HepG2 (cell line): ENCODE results near the gene IL21R. TPM values are rescaled to one million over a fixed set of nuclear protein-coding genes. Genes with fewer than 3 reads are reported as not detected.

ENCODE experiments used
- ATAC-seq: fragments of 200-7000 bp; cut with Tn5 transposase; 3 replicates; pipeline ENCODE4 v1.9.1; 2020; ENCODE audit warnings: mild to moderate bottlenecking, moderate library complexity
- BruUV-seq: library from RNA; stranded (reverse); fragments of 400-500 nt; replicated peaks from 2 replicates; lab custom pipeline; 2021; lab: Mats Ljungman, UMichigan
- CTCF ChIA-PET: fragments of 300-600 bp; formaldehyde crosslinking; extraction: SDS; loops from one replicate; lab custom pipeline; 2021; ENCODE audit warnings: low total read pairs, inconsistent platforms, low intra/inter-chr PET ratio; lab: Yijun Ruan, JAX
- POLR2A ChIA-PET: fragments of 350-600 bp; sonication (Branson Sonifier 250); formaldehyde crosslinking; loops from one replicate; lab custom pipeline; 2020; ENCODE audit warnings: antibody characterized with exemption, inconsistent platforms; lab: Yijun Ruan, JAX
- DNase-seq: peaks from one replicate; pipeline ENCODE4 v3.0.0-alpha.2; 2015; ENCODE audit warnings: low spot score
- FAIRE-seq: peaks from 3 replicates; lab custom pipeline; 2011; peaks lifted over from hg19 to GRCh38; lab: Jason Lieb, UNC
- H2AFZ ChIP-seq: one replicate; pipeline ENCODE4 v1.6.1; 2011; ENCODE audit warnings: low read length, inconsistent platforms
- H3K27ac ChIP-seq: fragments of 300-600 bp; 3 replicates; pipeline ENCODE4 v1.8.0; 2011; ENCODE audit warnings: mixed run types, mild to moderate bottlenecking, mixed read lengths, low read length, inconsistent platforms; ENCODE audit not compliant: insufficient read depth; ENCODE audit errors: extremely low read length
- H3K27me3 ChIP-seq, 2 experiments: fragments of 200-600 bp in 1 of 2; 2 replicates in 1 of 2; 3 replicates in 1 of 2; pipeline versions ENCODE4 v1.6.0 to v1.8.0; 2011; ENCODE audit warnings: low read length in 2 of 2, mild to moderate bottlenecking in 2 of 2, moderate library complexity in 2 of 2, inconsistent platforms in 1 of 2; ENCODE audit not compliant: insufficient read depth in 2 of 2, control insufficient read depth in 1 of 2
- H3K36me3 ChIP-seq, 2 experiments: fragments of 200-600 bp in 1 of 2; replicated peaks in 1 of 2; 2 replicates in 1 of 2; 3 replicates in 1 of 2; pipeline versions ENCODE4 v1.5.1 to v1.8.0; 2011; ENCODE audit warnings: low read length in 2 of 2, inconsistent platforms in 1 of 2; ENCODE audit not compliant: insufficient read depth in 2 of 2, control insufficient read depth in 1 of 2
- H3K4me1 ChIP-seq: 2 replicates; pipeline ENCODE4 v1.5.1; 2012; ENCODE audit warnings: low read length, inconsistent platforms; ENCODE audit not compliant: insufficient read depth
- H3K4me2 ChIP-seq: 2 replicates; pipeline ENCODE4 v1.6.0; 2011; ENCODE audit warnings: low read depth, low read length, inconsistent platforms
- H3K4me3 ChIP-seq, 3 experiments: fragments of 200-600 bp in 1 of 3; sonication (generic), shearing (Covaris generic) in 1 of 3; replicated peaks in 1 of 3; 2 replicates each; pipeline ENCODE4 v1.5.1; 2011 to 2016; ENCODE audit warnings: low read length in 3 of 3, inconsistent platforms in 2 of 3, low read depth in 2 of 3, mild to moderate bottlenecking in 2 of 3, control low read depth in 1 of 3, mixed read lengths in 1 of 3; ENCODE audit not compliant: insufficient read depth in 1 of 3
- H3K79me2 ChIP-seq: one replicate; pipeline ENCODE4 v1.6.1; 2011; ENCODE audit warnings: low read length, inconsistent platforms; ENCODE audit not compliant: insufficient read depth
- H3K9ac ChIP-seq: 2 replicates; pipeline ENCODE4 v1.6.0; 2011; ENCODE audit warnings: mild to moderate bottlenecking, low read depth, low read length, inconsistent platforms; ENCODE audit not compliant: insufficient read depth
- H3K9me3 ChIP-seq: 2 replicates; pipeline ENCODE4 v1.5.1; 2012; ENCODE audit warnings: mild to moderate bottlenecking, low read length
- H4K20me1 ChIP-seq: 2 replicates; pipeline ENCODE4 v1.6.0; 2011; ENCODE audit warnings: inconsistent platforms, mild to moderate bottlenecking, low read length, moderate library complexity; ENCODE audit not compliant: insufficient read depth
- BCL6 ChIP-seq: IDR thresholded peaks from 2 replicates; pipeline ENCODE4 v1.6.1; 2016; ENCODE audit warnings: missing genetic modification reagents, missing compliant biosample characterization
- CHD4 ChIP-seq: fragments of 200-600 bp; sonication (generic); IDR thresholded peaks from 2 replicates; pipeline ENCODE4 v1.7.0; 2017; ENCODE audit warnings: mild to moderate bottlenecking, low read length, borderline replicate concordance
- ELF4 ChIP-seq: sonication (generic); formaldehyde crosslinking; IDR thresholded peaks from 2 replicates; pipeline ENCODE4 v1.5.0; 2020; ENCODE audit warnings: missing genetic modification reagents, mild to moderate bottlenecking, moderate library complexity, borderline replicate concordance
- FOXA1 ChIP-seq, 2 experiments: fragments of 450-650 bp in 1 of 2; sonication (generic) in 1 of 2; formaldehyde crosslinking in 1 of 2; IDR thresholded peaks; 2 replicates each; pipeline versions ENCODE4 v1.4.0 to v1.6.1; 2016 to 2020; ENCODE audit warnings: missing genetic modification reagents in 1 of 2
- MAFF ChIP-seq: IDR thresholded peaks from 2 replicates; pipeline ENCODE4 v1.6.1; 2011; ENCODE audit warnings: low read depth, low read length, improper control_type of control experiment
- PITX1 ChIP-seq: sonication (generic); formaldehyde crosslinking; IDR thresholded peaks from 2 replicates; pipeline ENCODE4 v1.5.1; 2020; ENCODE audit warnings: mild to moderate bottlenecking, missing genetic modification reagents
- PRDM10 ChIP-seq: sonication (generic); formaldehyde crosslinking; IDR thresholded peaks from 2 replicates; pipeline ENCODE4 v1.4.0; 2020; ENCODE audit warnings: low read depth, missing genetic modification reagents
- SETDB1 ChIP-seq: sonication (generic); formaldehyde crosslinking; IDR thresholded peaks from 2 replicates; pipeline ENCODE4 v1.5.1; 2020; ENCODE audit warnings: missing genetic modification reagents, mild to moderate bottlenecking, borderline replicate concordance
- ZBTB7A ChIP-seq: sonication (generic); formaldehyde crosslinking; IDR thresholded peaks from 2 replicates; pipeline ENCODE4 v1.8.0; 2022; ENCODE audit warnings: mild to moderate bottlenecking, missing genetic modification reagents
- ZFP36L2 ChIP-seq: sonication (generic); formaldehyde crosslinking; IDR thresholded peaks from 2 replicates; pipeline ENCODE4 v1.4.0; 2020; ENCODE audit warnings: missing genetic modification reagents
- ZNF234 ChIP-seq: sonication (generic); formaldehyde crosslinking; conservative IDR thresholded peaks from 2 replicates; pipeline ENCODE4 v1.5.1; 2020; ENCODE audit warnings: mild to moderate bottlenecking, missing genetic modification reagents
- ZNF337 ChIP-seq: sonication (generic); formaldehyde crosslinking; IDR thresholded peaks from 2 replicates; pipeline ENCODE4 v1.5.1; 2020; ENCODE audit warnings: missing genetic modification reagents, low read depth, mild to moderate bottlenecking, borderline replicate concordance
- ZNF772 ChIP-seq: sonication (generic); formaldehyde crosslinking; IDR thresholded peaks from 2 replicates; pipeline ENCODE4 v1.5.0; 2020; ENCODE audit warnings: mild to moderate bottlenecking, missing genetic modification reagents
- WGBS: methylation state at CpG from one replicate; pipeline ENCODE4 v1.1.6; 2017; ENCODE audit warnings: low lambda C conversion rate; 5-methylcytosine and 5-hydroxymethylcytosine counted together
- in situ Hi-C: cut with HindIII; loops from 2 replicates; pipeline ENCODE4 v1.10.0; 2017; ENCODE audit warnings: low pct_unique_long_range_greater_than_20kb; ENCODE audit not compliant: extremely low pct_ligation_motif_present
- intact Hi-C: fragments of 100-400 bp; cut with micrococcal nuclease; formaldehyde crosslinking; loops from one replicate; pipeline ENCODE4 v1.10.0; 2022; ENCODE audit not compliant: unreplicated experiment
- polyA plus RNA-seq, 8 experiments: library from polyadenylated mRNA; depleted of rRNA in 3 of 8; stranded (reverse) in 7 of 8; unstranded in 1 of 8; fragments of >200 nt; fragmentation: Illumina TruSeq in 4 of 8; extraction: Trizol in 4 of 8; gene quantifications; 2 replicates each; pipeline versions ENCODE4 v1.2.1 to v1.2.3, GENCODE V29; 2011 to 2016; ENCODE audit warnings: low read depth in 4 of 8, missing spikeins in 1 of 8, mixed read lengths in 1 of 8; ENCODE audit not compliant: insufficient read depth in 1 of 8
- total RNA-seq, 5 experiments: library from RNA; depleted of rRNA; stranded (reverse); fragments of >200 nt; fragmentation: Illumina TruSeq; extraction: Trizol; gene quantifications; 2 replicates each; pipeline ENCODE4 v1.2.3, GENCODE V29; 2016; ENCODE audit warnings: low read depth in 1 of 5

Gene IL21R
- total and polyA plus RNA-seq, 2 of the 13 experiments (the other 11 are each of a cell fraction or from before 2014, with no cell fraction given), result 0.49 to 0.64 TPM

- ChIA-PET CTCF (no interaction called here), POLR2A (interaction anchor here (1.1 kb wide), 1 partner anchor 160 kb away, joined by 5 read pairs; the partner anchor contains the start of gene KDM8)
- H3K4me1 ChIP-seq, result peaks cover 50% of the 10 kb centered on the region
- no TSS peak for BruUV-seq
- H3K4me3 ChIP-seq, result no peak overlapping the region
- no peaks in the 10 kb centered on the region for H3K79me2 ChIP-seq
- no peaks in the 10 kb centered on the region for H3K27me3 ChIP-seq
- peaks cover 19 to 20% of the 10 kb centered on the region in 2 experiments for H3K36me3 ChIP-seq
- H3K9ac ChIP-seq, result no peak overlapping the region
- TF ChIP-seq ZNF337 (no peak), MAFF (0 out of 2 replicates have a peak, but pooled peaks have one; percentile 1), PITX1 (CRISPR knock-in tag) (peak; percentile 39; the same call in 1 of the 2 replicates), FOXA1 (IDR thresholded peaks at IDR 0.05) (no peak), FOXA1 (CRISPR knock-in tag; IDR thresholded peaks at IDR 0.05) (no peak), SETDB1 (CRISPR knock-in tag) (0 out of 2 replicates have a peak, but pooled peaks have one; percentile 28), ZNF234 (CRISPR knock-in tag) (0 out of 2 replicates have a peak, but pooled peaks have one; percentile 49)
- H2AFZ ChIP-seq, result no peak overlapping the region
- peaks cover 9% of the 10 kb centered on the region; the same call in 1 of the 2 replicates for H4K20me1 ChIP-seq
- H3K4me2 ChIP-seq, result no peak overlapping the region
- FAIRE-seq (no peak), ATAC-seq (no peak; the same call in 2 of the 3 replicates), DNase-seq (no peak)
- in situ Hi-C loops (no loop called here), intact Hi-C loops (loop anchor here (1.0 to 2.0 kb wide), 2 partner anchors 37 to 89 kb away; no protein-coding TSS in a partner anchor)
- H3K27ac ChIP-seq, result no peak overlapping the region
- WGBS, result 86% methylated on average over 7 of the region's 9 CpGs
- no peaks in the 10 kb centered on the region for H3K9me3 ChIP-seq
Observed at GRCh38 chr16:27363797-27364196, 38.2 kb upstream of the IL21R start.

- no peaks in the 10 kb centered on the region for H3K27me3 ChIP-seq
- ATAC-seq, result peak; percentile 89
- CTCF ChIA-PET, result no interaction called here
- H3K9ac ChIP-seq, result no peak overlapping the region
- peaks cover 11 to 14% of the 10 kb centered on the region in 2 experiments; a peak in 4 of 5 replicates for H3K36me3 ChIP-seq
- no TSS peak for BruUV-seq
- in situ Hi-C loops, result loop anchor here (5.0 kb wide), 2 partner anchors 132 to 187 kb away; no protein-coding TSS in a partner anchor
- POLR2A ChIA-PET, result interaction anchor here (1.1 to 1.2 kb wide), 1 partner anchor 161 kb away, joined by 3 to 5 read pairs; the partner anchor contains the start of gene KDM8
- H3K9me3 ChIP-seq, result no peaks in the 10 kb centered on the region
- peak overlapping the region in 1 of 3 experiments; percentile 13; a peak in 1 of 6 replicates for H3K4me3 ChIP-seq
- H3K27ac ChIP-seq, result no peak overlapping the region
- 8% methylated on average over 6 of the region's 6 CpGs for WGBS
- peak; percentile 97 for DNase-seq
- FAIRE-seq, result peak; percentile 99
- H3K4me2 ChIP-seq, result peak overlapping the region; percentile 45
- no peak overlapping the region for H2AFZ ChIP-seq
- H4K20me1 ChIP-seq, result peaks cover 9% of the 10 kb centered on the region; the same call in 1 of the 2 replicates
- intact Hi-C loops, result loop anchor here (1.0 to 5.0 kb wide), 3 partner anchors 38 to 90 kb away; partner anchors contain the start of gene IL4R
- no peaks in the 10 kb centered on the region for H3K79me2 ChIP-seq
- H3K4me1 ChIP-seq, result peaks cover 57% of the 10 kb centered on the region
- TF ChIP-seq ZNF772 (CRISPR knock-in tag) (peak; percentile 56; the same call in 1 of the 2 replicates), ZBTB7A (CRISPR knock-in tag) (no peak), ELF4 (no peak), PRDM10 (peak; percentile 44; the same call in 1 of the 2 replicates), ZFP36L2 (CRISPR knock-in tag) (no peak), CHD4 (peak; percentile 77; the same call in 1 of the 2 replicates), BCL6 (CRISPR knock-in tag) (peak; percentile 95)
Observed at GRCh38 chr16:27364493-27365141, 37.4 kb upstream of the IL21R start.
